LHCN-M2 (cell line): Measurements from ENCODE around the gene ITPA. TPM values are rescaled to one million over a fixed set of nuclear protein-coding genes. Genes with fewer than 3 reads are reported as not detected.

Source experiments
- DNase-seq: peaks from one replicate; pipeline ENCODE4 v3.0.0-alpha.2; 2012; ENCODE audit warnings: low read depth
- total RNA-seq: library from RNA; depleted of rRNA; stranded (reverse); fragments of >200 nt; gene quantifications from 2 replicates; pipeline ENCODE4 v1.2.3, GENCODE V29; 2014; rRNA removed

The ITPA gene
- total RNA-seq, 1 experiment from 2014 or later = 71.0 TPM

DNA sequence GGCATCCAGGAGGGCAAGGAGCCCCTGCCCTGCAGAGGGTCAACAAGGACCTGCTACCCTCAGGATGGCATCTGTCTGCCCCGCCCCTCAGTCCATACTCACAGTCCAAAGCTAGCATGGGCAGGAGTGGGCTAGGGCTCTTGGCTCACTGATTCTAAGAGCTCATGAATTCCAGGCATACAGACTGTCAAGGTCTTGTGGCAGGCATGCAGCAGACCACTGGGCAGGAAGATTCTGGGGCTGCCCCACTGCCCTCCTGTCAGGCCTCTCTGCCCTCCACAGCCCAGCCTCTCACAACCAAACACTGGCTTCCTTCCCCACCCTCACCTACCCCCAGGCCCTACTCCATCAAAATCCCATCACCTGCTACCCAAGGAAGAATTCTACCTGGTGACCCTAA lies 35.3 kb downstream of the ITPA start:
- DNase-seq = no peak

DNA sequence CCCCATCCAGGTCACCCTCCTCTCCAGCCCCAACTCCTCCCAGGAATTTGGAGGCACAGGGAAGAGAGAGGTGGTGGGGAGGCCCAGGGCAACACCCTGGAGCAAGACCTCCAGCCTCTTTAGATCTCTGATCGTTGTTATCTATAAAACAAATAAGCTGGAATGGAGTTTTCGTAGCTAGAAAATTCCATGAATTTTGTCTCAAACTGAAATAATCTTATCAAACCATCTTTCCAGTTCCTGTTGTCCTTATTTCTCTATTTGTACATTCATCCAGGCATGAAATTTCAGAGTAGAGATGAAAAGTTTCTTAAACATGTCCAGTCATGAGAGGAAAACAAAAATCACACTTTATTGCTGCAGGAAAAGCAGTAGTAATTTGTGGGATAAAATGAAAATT lies 35.9 kb downstream of the ITPA start:
- DNase-seq = no peak

DNA sequence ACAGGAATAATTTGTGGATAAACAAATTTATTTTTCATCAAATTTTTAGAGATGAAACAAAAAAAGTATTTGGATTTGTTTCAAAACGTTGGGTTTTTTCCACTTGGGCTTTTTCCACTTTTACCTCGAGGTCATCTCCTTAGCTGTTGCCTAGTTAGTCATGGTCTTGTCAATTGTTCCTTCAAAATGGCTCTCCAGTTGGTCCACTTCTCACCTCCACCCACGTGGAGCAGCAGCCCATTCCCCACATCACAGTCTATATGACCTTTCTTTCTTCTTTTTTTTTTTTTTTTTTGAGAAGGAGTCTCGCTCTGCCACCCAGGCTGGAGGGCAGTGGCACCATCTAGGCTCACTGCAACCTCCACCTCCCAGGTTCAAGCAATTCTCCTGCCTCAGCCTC lies 36.4 kb downstream of the ITPA start:
- DNase-seq = no peak

DNA sequence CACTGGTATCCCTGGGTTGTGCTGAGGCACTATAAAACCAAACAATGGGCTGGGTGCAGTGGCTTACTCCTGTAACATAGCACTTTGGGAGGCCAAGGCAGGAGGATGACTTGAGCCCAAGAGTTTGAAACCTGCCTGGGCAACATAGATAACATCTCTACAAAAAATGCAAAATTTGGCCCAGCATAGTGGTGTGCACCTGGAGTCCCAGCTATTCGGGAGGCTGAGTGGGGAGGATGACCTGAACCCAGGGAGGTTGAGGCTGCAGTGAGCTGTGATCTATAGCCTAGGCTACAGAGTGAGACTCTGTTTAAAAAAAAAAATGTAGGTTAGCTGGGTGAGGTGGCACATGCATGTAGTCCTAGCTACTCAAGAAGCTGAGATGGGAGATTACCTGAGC lies 37.4 kb downstream of the ITPA start:
- no peak for DNase-seq

DNA sequence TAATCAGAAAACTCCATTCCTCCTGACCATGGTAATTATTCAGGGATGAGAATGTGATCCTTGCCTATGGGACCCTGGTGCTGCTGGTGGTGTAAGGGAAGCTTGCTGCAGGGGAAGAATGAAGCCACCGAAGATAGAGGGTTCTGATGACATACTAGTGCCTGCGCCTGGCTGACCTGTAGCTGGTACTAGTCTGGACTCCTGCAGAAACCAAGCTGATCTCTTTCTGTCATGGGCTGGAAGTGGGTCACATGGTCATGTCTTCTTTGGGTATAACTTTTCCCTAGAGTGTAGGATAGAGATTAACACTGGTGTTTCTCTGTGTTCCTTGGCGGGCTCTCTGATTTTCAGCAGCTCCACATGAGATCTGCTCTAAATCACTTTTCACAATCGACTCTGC lies 38.3 kb downstream of the ITPA start:
- DNase-seq = no peak

DNA sequence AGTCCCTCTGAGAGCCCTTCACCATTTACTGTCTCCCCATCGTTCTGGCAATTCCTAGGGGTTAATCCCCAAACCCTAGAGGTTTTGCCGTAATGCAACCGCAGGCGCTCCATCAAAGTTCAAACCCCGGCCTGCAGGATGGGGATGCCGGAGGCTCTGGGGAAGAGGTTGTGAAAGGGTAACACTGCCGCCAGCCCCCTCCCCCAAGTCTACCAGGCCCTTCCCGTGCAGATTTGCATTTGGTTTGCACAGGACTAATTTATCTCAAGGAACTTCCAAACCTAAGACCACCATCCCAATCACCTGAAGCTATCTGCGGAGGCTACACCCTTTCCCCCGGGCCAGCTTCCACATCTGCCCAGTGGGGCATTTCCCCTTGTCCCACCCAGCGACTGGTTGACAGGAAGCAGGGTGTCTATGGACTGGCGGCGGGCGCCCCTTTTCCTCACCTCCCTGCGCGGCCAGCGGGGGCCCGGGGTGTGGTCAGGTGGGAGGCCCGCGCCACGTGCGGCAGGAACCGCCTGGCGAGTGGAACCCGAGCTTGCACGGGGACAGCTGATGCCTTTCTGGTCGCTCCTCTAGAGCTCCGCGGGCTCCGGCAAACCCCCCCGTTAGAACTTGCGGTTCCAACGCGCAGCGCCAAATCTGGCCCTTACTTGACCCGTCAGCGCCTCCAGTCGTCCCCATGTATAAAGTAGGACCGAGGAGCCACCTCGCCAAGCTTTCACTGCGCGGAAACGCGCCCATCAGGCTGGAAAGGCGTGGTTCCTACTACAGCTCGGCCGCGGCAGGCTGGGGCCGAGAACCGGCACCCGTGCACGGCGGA lies 39.1 kb downstream of the ITPA start:
- no peak for DNase-seq

DNA sequence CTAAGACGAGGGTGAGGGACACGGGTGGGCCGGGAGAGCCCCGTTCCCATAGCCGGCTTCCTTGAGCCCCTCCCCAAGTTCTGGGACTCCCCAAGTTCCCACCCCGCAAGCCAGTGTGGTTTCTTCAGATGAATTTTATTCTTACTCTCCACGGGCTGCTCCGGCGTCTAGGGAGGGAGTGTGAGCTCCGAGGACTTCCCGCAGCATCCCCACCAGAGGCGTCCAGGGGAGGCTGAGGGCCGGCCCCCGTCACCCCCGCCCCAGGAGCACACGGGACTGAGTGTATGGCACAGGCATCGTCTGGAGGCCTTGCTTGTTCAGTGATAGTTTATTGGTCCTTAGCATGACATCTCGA lies 39.7 kb downstream of the ITPA start:
- no peak for DNase-seq

DNA sequence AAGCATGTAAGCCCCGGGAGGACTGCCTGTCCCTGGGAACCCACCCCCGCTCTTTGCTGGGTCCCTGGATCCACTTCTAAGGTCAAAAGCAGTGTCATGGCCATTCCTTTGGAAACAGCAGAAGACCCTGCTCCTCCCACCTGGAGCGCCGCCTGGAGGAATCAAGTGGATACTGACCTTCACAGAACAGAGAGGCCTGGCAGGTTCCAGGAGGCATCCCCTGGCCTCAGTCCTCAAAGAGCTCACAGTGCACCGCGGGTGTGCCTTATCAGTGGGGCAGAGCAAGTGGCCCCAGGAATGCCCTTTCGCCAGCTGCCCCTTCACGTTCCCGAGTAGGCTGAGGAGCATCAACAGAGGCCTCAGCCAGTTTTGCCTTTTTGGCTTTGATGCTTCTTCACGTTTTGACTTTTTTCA lies 40.8 kb downstream of the ITPA start:
- no peak for DNase-seq

DNA sequence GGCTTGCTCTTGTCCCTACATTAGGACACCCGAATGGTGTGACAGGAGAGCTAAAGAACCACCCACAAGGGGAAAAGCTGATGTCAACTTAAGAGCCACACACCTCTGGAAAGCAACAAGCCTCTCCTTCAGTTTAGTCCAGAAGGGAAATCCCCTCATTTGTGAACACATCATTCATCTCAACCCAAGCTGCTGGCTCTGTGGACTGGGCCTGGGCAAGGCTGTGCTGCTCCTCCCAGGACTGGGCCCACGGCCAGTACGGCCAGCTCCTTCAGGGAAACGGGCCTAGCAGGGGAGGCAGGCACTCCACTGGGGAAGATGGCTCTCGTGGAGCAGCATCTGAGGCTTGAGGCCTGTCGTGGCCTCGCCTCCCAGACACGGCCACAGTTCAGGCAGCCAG lies 42.5 kb downstream of the ITPA start:
- DNase-seq = no peak

DNA sequence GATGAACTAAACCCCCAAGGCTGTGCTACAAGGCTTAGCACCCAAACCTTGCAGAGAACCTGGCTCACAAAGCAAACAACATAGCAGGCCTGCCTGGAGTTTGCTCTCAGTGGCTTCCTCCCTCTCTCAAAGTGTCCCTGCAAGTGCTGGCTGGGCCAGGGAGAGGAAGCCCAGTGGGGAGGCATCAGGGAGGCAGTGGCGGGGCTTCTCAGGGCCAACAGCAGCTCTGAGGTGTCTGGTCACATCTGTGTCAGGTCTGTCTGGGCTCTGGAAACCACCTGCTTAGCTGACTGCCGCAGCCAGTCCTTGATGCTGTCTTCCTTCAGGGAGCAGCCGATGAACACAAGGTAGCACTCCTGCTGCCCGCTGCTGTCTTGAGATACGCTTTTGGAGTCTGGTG lies 46.4 kb downstream of the ITPA start:
- DNase-seq = no peak

DNA sequence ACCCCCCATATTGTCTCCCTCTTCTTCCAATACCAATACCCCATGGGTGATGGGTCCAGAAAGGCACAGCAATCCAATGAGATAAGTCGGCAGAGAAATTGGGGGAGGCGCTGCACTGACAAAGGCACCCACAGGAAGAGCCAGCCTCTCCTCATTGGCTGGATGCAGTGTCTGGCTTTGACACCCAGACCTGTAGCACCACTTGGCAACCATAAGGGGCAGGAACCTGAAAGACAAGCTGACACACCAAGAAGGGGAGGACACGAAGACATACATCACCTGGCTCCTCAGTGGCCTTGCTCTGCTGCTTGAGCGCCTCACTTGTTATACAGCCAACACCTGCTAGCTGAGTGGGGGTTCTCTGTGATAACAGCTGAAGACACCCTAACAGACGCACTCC lies 49.1 kb downstream of the ITPA start:
- DNase-seq = no peak

DNA sequence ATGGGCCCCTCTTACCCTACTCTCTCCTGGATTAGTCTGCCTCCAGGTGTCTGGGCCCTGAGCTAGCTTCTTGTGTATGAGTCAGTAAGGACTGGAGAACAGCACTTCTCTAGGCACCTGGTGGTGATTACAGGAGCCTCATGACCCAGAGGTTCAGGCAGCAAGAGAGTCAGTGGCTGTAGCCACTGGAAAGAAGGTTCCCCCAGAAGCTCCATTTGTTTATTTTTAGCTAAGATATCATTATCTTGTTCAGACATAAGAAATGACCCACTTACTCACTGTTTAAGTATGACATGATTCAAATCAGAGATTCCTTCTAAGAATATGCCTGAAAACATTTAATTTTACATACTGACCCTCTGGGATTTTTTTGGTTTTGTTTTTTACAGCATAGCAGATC lies 53.3 kb downstream of the ITPA start:
- no peak for DNase-seq

DNA sequence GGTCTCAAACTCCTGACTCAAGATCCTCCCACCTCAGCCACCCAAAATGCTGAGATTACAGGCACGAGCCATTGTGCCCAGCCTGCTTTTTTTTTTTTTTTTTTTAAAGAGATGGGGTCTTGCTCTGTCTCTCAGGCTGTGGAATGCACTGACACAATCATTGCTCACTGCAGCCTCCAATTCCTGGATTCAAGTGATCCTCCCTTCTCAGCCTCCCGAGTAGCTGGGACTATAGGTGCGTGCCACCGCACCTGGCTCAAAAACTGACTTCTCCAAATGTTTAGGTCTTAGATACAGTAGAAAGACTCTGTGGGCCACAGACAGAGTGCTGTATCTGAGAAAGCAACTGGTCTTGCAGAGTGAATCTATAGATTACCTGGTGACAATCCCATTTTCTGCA lies 60.8 kb downstream of the ITPA start:
- DNase-seq = no peak

DNA sequence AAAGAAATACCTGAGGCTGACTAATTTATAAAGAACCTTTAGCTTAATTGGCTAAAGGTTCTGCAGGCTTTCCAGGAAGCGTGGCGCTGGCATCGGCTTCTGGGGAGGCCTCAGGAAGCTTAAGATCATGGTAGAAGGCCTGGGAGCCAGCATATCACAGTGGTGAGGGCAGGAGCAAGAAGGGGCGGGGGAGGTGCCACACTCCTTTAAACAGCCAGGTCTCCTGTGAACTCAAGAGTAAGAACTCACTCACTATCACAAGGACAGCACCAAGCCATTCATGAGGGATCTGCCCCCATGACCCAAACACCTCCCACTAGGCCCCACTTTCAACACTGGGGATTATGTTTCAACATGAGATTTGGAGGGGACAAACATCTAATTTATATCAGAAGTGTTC lies 64.1 kb downstream of the ITPA start:
- DNase-seq = no peak

Other genes starting within 250 kb of the ITPA start
- not detected in 2 replicates for gene GNRH2, start 165.9 kb upstream of the ITPA start, total RNA-seq
- 58.4 and 66.9 TPM in 2 replicates for gene MRPS26, start 163.4 kb upstream of the ITPA start, total RNA-seq
- not detected in 2 replicates for gene OXT, start 137.9 kb upstream of the ITPA start, total RNA-seq
- gene AVP, start 124.8 kb upstream of the ITPA start, total RNA-seq = not detected in 2 replicates
- 22.9 and 24.7 TPM in 2 replicates for gene FASTKD5, start 49.6 kb upstream of the ITPA start, total RNA-seq
- gene UBOX5, start 49.6 kb upstream of the ITPA start, total RNA-seq = 5.1 and 5.3 TPM in 2 replicates
- gene LZTS3, start 35.9 kb upstream of the ITPA start, total RNA-seq = 5.5 and 6.7 TPM in 2 replicates
- 51.3 and 52.6 TPM in 2 replicates for gene DDRGK1, start 4.8 kb upstream of the ITPA start, total RNA-seq
- gene SLC4A11, start 29.7 kb downstream of the ITPA start, total RNA-seq = 3.1 and 3.7 TPM in 2 replicates
- gene DNAAF9, start 198.2 kb downstream of the ITPA start, total RNA-seq = 6.9 and 7.3 TPM in 2 replicates